GM18873 (cell line): ENCODE results near the gene DPYSL4.

Source experiments
- ATAC-seq: cut with Tn5 transposase; IDR thresholded peaks from one replicate; pipeline ENCODE4 v1.9.1; 2021; ENCODE audit warnings: mild to moderate bottlenecking, moderate library complexity, moderate number of reproducible peaks; ENCODE audit not compliant: unreplicated experiment, low FRiP score

DPYSL4 gene

GRCh38 chr10:132192991-132193665, 6.4 kb downstream of the DPYSL4 start:
- no peak for ATAC-seq

DNA sequence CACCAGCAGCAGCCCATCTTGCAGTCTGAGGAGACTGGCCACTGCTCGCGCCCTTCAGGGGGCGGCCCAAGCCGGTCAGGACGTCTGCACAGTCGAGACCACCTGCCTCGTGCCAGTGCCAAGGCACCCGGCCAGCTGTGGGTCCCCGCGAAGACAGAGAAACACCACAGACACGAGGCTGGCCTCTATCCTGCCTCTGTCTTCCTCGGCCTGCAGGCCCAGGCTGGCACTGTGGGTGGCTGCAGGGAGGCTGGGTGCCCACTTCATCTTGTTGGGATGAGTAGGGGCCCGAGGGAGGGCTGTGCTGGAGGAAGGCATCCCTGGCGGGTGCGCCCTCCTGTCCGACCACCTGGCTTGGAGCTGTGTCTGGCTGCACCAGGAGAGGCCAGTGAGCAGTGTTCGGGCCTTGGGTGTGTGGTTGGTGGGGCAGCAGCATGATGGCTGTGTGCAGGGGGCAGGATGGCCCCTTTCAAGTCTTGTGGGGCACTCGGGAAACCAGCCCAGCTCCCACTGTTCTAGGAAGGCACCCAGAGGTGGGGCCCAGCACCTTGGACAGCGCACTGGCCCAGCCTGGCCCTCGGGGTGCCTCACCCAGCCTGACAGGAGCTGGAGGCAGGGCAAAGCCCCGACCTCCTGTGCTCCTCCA, 7.3 kb downstream of the DPYSL4 start:
- ATAC-seq, result no peak

- ATAC-seq, result no peak
Observed at GRCh38 chr10:132194726-132195125, 8.0 kb downstream of the DPYSL4 start.

GRCh38 chr10:132195366-132196075, 8.8 kb downstream of the DPYSL4 start:
- ATAC-seq, result no peak

- no peak for ATAC-seq
Observed at GRCh38 chr10:132196178-132197113, 9.7 kb downstream of the DPYSL4 start.

GRCh38 chr10:132197271-132198067, 10.7 kb downstream of the DPYSL4 start:
- ATAC-seq, result no peak

- no peak for ATAC-seq
Observed at GRCh38 chr10:132198068-132198370, 11.3 kb downstream of the DPYSL4 start.

GRCh38 chr10:132198381-132199181, 11.8 kb downstream of the DPYSL4 start:
- ATAC-seq, result no peak

DNA sequence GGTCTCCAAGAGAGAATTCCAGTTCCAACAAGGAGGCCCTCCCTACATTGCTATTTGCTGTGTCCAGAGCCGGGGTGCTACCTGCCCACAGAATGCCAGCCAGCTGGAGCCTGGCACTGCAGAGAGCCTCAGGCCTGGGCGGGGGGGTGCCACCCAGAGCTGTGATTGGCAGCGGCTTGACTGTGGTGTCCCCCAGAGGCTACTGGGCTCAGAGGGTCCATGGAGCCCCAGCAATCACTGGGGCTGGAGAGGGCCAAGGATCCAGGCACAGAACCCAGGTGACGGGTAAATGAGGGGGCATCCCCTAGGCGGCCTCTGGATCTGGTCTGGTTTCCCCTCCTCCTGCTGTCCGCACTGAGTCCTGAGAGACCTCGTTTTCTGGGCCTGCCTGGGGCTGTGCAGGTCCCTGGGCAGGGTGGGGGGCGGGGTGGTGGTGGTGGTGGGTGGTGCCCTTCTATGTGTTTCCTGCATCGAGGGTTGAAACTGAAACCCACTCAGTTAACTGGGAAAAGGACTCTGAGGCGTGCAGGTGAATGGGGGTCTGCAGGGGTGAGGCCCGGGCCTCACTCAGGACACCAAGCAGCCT, 12.6 kb downstream of the DPYSL4 start:
- no peak for ATAC-seq

DNA sequence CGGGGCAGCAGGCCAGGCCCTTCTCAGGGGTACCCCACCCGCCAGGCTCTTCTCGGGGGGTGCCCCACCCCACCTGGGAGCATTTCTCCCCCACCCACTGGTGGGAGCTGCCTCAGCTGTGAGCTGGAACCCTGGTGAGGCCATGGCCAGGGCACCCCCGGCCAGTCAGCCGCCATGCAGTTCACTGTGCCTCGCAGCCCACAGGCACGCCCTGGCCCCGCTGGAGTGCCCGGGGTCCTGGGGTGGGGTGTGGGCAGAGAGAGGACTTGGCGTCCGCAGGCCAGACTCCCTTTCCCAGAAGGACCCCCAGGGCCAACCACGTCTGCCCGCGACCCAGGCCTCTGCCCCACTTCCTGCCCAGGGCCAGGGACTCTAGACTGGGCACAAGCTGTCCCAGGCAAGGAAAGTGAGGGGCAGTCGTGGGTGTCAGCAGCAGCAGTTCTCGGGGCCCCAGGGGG, 13.1 kb downstream of the DPYSL4 start:
- ATAC-seq, result no peak

GRCh38 chr10:132200344-132201110, 13.8 kb downstream of the DPYSL4 start:
- no peak for ATAC-seq

- ATAC-seq, result no peak
Observed at GRCh38 chr10:132201111-132201969, 14.6 kb downstream of the DPYSL4 start.

- no peak for ATAC-seq
Observed at GRCh38 chr10:132202070-132202970, 15.6 kb downstream of the DPYSL4 start.

GRCh38 chr10:132203256-132204077, 16.7 kb downstream of the DPYSL4 start:
- ATAC-seq, result no peak

GRCh38 chr10:132204078-132204780, 17.5 kb downstream of the DPYSL4 start:
- ATAC-seq, result no peak
